ENCODE data around the gene KLHL26.

The KLHL26 gene

DNA sequence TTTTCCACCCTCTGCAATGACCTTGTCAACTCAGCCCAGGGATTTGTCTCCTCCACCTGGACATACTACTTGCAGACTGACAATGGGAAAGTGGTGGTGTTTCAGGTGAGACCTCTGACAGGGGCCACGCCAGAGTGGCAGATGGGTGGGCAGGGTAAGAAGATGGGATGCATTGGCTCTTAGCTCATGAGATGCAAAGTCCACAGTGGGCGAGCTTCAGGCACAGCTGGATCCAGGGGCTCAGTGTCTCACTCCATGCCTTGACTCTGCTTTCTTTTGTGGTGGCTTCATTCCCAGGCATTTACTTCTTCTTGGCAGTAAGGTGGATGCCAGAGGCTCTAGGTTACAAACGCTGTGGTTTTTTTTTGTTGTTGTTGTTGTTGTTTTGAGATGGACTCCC, 20.8 kb upstream of the KLHL26 start:
- DNase-seq, result no peak

DNA sequence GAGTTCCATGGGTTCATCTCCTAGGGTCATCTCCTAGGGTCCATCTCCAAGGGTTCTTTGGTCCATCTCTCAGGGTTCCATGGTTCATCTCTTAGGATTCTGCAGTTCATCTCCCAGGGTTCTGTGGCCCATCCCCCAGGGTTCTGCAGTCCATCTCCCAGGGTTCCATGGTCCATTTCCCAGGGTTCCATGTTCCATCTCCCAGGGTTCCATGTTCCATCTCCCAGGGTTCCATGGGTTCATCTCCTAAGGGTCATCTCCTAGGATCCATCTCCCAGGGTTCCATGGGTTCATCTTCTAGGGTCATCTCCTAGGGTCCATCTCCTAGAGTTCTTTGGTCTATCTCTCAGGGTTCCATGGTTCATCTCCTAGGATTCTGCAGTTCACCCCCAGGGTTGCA, 19.3 kb upstream of the KLHL26 start:
- no peak for DNase-seq

DNA sequence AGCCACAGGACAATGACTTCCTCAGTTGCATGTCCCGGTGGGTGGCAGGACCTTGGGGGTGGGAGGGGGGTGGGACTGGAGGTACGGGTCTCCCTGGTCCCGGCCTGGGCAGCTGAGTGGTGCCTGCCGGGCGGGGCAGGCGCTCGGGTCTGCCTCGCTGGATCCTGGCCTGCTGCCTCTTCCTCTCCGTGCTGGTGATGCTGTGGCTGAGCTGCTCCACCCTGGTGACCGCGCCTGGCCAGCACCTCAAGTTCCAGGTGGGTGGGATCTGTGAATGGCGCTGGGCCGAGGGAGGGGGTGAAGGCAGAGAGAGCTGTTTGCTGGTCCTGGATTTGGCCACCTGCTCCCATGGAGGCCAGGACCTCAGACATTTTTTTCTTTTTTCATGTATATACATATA, 18.6 kb upstream of the KLHL26 start:
- DNase-seq, result no peak

DNA sequence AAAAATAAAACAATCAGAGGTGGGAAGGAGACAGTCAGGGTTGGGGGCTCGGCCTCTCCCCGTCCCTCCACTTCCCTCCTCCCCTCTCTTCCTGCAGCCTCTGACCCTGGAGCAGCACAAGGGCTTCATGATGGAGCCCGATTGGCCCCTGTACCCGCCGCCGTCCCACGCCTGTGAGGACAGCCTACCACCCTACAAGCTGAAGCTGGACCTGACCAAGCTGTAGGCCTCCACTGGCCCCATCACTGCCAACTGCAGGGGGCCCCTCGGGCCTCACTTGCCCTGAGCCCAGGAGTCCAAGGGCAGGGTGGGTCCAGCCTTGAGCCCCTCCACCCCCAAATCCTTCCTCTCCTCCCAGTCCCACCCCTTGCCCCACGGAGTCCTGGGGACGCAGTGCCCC, 16.5 kb upstream of the KLHL26 start:
- DNase-seq, result no peak

DNA sequence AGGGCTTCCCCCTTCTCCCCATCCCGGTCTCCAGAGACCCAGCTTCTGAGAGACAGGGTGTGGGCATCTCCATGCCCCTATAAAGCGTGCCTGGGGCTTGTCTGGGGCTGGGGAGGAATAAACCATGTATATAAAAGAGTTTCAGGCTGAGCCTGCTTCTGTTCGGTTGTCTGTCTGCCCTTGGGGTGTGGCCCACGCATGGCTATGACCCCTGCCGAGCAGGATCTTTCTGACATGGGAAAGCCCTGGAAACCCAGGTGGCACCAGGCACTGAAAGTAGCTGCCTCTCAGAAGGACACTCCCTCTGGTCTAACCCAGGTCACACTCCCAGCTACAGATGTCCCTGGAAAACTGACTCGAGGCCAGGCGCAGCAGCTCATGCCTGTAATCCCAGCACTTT, 15.9 kb upstream of the KLHL26 start:
- DNase-seq, result no peak

DNA sequence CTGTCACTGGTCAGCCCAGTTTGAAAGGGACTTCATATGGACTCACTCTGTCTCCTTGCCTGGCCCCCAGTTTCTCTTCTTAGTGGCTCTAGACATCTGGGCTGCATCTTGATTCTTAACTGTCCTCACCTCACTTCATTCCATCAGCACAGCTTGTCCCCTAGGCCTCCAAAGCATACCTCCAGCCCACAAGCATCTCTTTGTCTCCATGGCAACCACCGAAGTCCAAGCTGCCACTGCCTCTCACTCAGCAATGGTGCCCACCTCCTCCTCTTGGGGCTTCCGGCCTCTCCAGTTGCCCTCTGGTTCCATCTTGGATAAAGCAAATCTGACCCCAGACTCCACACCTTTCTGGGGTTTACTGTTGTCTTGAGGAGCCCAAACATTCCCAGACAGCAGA, 9.9 kb upstream of the KLHL26 start:
- DNase-seq, result no peak

DNA sequence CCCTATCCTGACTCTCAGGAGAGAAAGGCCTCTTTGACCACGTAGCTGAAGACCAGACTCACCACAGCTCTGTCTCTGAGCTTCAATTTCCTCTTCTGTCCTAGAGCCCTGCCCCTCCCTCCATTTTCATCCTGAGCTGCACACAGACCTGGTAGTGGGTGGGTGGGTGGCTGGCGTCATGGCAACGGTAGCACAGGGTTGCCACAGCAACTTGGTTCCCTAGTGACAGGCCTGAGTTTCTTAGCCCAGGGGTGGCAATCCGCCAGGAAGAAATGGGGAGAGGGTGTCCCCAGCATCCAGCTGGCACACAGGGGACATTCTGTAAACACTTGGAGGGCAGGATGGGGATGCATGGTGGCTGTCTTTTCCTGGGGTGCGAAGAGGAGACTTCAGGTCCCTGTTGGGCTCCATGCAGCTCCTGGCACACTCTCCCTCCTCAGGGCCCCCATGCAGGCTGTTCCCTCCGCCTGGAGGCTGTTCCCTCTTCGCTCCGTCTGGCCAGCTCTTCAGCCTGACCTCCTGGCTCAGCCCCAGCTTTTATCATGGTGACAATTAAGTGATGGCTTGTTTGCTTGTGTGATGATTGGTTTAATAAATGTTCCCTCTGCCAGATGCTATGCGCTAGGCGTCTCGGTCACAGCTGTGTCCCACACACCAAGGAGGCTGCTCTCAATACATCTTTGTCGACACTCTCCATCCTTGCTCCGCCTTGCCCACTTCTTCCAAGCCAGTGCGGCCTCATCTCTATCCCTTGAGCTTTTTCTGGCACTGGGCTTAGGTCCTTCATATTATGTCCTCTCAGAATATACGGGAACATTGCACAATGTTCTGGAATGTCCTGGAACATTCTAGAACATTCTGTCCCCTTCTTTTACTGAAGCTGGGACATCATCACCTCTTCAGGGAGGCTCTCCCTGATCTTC, 7.4 kb upstream of the KLHL26 start:
- DNase-seq, result no peak

DNA sequence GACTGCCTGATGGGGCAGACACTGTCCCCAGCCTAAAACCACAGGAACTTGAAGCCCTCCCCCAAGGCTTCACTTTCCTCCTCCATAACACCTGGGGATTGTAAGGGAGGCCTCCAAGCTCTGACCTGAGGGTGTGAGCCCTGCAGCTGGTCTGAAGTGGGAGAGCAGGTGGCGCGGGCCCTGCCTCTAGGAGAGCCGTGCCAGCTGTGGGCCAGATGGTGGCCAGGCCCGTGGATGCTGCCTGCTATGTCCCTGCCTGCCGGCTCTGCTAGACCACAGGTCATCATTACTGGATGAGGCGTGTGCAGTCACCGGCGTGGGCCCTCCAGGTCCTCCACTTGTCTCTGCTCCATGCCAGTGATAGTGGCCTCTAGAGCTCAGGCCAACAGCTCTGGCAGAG, 3.5 kb upstream of the KLHL26 start:
- peak; percentile 10 for DNase-seq

DNA sequence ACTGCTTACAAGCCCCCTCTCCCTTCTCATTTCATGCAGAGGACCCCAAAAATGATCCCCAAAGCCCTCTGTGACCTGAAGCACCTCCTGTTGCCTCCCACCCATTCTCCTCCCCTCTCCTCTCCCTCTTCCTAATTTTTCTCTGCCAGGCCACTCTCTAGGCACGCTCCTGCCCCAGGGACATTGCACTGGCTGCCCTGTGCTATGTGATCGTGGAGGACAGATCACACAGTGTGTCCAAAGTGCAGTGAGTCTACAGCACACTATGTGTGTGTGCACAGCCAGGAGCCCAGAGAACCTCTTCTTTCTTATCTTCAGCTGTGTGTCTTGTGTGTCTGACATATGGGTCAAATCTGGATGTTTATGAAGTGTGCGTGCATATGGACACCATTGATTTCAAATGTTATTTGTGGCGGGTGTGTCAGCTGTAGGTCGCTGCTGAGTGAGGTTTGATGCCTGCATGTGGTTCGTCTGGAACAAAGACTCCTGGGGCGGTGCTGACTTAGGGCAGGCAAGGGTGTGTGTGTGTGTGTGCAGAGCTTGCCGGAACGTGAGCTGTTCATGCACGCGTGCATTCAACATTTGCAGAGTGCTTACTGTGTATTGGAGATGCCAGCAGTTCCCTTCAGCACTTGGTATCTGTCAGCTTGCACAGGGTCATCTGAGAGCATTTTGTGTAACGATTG, 2.1 kb upstream of the KLHL26 start:
- DNase-seq, result no peak

DNA sequence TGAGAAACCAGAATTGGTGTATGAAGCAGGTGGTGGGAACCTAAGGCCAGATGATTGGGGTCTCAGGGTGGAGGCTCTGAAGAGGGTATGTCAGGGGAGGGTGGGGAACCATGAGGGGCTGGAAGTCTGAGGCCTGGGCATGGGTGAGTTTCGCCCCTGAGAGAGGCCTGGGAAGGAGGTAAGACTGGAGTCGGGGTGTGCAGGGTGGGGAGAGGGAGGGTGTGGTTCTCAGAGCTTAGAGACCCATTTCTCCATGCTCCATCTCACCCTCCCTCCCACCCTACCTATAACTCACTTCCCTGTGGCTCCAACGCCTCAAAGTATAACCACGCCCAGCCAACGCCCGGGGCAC, 1.0 kb upstream of the KLHL26 start:
- DNase-seq, result no peak

DNA sequence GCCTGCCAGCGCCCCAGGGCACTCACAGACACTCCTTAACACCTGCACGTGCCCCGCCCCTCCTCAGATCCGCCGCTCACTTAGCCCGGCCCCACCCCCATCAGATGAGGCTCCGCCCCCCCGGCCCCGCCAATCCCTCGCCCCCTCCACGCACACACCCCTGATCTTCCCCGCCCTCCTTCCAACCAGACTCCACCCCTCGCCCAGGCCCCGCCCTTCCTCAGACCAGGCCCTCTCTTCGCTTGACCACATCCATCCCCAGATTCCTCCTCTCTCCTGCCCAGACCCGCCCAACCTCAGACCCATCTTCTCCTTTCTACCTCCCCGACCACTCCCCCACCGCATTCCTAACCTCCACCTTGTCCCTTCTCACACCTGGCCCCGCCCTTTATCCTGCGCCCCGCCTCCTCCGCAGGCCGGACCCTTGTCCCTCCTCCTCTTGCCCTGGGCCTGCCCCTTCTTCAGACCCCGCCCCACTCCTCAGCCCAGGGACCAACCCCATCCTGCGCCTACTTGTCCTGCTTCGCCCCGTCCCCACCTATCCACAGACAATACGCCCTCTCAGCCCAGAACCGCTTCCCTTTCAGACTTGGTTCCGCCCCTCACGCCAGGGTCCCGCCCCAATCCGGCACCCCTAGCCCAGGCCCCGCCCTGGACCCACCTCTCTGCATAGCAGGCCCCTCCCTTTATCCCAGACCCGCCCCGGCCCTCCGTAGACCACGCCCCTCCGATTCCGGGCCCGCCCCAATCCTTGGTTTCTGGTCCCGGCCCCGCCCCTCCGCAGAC, 452 bp upstream of the KLHL26 start:
- DNase-seq, result peak; percentile 96

DNA sequence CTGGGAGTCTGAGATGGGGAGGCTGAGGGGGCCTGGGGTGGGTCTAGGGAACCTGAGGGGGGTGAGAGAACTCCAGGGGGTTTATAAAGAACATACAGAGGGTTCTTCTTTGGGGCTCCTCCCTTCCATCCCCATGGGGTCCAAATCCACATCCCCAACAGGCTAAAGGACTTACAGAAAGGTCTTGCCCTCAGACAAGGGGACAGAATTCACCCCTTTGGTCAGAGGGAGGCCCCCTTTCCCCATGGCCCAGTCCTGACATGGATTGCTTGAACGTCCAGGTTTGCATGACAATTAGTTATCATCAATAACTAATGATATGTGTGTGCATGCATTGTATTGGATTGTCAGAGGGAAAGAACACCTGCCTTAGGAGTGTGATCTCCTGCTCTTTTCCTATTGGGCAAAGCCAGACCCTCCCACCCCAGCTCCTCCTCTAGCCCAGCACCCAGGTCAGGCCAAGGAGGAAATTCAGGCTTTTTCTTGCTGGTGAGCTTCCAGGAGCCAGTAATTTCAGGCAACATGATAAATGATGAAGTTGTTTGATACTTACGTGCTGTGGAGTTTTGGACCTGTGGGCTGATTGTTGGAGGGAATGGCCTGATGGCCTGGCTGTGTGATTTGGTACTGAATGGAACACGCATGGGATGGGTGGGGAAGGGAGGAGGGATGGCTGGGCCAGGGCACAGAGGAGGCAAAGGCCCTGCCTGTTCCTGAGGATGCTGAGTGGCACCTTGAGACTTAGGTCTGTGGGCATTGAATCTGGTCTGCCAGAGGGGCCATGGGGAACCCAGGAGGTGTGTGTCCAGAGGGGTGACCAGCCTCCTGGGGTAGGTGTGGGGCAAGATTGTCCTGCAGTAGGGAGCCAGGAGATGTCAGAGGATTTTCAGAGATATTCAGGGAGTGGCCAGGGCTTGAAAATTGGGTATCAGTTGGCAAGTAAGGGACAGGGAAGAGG, 1.1 kb downstream of the KLHL26 start:
- DNase-seq, result peak; percentile 21

DNA sequence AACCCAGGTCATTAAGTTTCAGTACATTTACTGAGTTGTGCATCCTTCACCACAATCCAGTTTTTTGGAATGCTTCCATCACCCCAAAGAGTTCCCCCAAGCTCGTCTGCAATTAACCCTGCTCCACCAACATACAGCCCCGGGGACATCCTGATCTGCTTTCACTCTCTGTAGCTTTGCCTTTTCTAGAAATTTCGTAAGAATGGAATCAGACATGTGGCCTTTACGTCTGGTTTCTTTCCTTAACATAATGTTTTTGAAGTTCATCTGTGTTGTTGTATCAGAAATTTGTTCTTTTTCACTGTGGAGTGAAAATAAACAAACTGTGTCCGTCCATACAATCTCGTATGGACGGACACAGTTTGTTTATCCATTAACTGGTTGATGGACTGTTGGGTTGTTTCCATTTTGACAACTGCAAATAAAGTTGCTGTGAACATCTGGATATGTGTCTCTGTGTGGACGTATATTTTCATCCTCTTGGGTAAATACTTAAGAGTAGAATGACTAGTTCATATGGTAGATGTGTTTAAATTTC, 2.9 kb downstream of the KLHL26 start:
- DNase-seq, result no peak

DNA sequence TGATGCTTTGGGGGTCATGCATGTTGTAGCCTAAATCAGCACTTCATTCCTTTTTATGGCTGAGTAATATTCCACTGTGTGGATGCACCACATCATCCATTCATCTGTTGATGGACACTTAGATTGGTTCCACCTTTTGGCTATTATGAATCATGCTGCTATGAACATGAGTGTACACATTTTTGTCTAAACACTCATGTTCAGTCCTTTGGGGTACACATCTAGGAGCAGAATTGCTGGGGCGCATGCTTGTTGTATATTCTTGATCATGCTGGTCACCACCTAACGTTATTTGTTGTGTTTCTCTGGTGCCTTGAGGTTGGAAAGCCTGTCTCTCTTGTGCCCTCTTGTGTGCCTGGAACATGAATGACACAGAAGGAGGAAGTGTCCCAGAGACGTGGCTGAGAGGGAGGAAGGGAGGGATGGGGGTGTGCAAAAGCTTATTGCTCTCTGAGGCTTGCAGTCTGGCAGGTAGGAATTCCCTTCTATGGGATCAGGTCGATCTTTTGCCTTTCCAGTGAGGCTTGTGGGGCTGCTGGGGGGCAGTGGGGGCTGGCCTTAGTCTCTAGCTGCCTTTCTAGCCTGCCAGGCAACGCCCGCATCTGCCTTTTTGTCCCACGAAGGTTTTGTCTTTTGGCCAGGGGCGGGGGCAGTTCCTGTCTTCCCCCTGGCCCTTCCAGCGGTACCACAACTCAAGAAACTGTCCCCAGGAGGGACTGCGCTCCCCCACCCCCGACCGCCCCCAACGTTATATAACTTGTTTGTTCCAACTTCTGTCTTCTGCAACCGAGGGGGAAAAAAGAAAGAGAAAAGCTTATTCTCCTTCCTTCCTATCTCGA, 7.6 kb downstream of the KLHL26 start:
- no peak for DNase-seq

DNA sequence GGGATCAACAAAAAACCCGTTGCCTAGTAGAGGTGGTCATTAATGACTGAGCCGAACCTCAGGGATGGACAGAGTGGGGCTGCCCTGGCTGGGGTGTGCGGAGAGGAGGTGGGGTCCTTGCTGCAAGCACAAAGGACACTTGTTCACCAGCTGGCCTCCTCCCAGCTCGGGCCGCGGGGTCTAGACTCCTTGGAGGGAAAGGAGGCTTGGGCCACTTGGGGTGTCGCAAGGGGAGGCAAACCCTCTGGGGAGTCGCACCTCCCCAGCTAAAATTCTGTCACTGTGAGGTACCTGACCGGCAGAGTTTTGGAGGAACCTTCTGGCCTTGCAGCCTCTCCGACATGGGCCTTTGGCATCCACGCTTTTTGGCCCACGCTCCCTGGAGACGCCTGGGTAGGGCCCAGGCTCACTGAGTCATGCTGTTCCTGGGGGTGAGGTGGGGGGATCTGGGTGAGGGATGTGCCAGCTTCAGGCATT, 8.2 kb downstream of the KLHL26 start:
- DNase-seq, result no peak

DNA sequence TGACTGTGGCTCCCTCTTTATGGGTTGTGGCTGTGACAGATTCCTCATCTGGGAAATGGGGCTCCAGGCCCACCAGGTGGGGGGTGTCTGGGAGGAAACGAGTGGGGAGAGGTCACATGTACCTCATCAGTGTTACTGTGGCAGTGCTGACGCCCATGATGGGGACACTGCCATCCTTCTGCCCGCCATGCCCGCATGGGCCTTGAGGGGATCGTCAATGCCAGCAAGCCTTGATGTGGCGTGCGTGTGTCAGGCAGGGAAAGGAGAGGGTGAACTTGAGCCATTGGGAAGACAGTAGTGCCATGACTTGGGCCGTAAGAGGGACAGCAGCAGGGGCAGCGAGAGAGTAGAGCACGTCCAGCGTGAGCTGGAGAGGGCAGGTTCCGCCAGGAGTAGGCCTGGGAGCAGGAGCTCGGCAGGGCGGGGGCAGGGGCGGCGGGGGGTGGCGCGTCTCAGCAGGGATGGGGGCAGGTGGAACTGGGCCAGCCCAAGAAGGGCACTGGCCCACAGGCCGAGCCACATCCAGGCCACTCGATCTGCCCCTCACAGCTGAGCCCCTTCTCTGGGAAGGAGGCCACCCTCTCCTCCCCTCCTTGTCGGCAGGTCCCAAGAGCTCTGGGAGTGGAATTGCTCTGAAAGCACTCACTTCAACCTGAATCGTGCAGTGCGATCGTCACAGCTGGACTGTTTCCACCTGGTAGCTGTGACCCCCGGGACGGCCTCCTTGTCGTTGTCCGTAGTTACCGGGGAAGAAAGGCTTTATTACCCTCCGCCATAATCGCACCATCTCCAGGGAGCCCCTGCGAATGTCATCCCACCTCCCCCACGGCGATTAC, 9.9 kb downstream of the KLHL26 start:
- no peak for DNase-seq

DNA sequence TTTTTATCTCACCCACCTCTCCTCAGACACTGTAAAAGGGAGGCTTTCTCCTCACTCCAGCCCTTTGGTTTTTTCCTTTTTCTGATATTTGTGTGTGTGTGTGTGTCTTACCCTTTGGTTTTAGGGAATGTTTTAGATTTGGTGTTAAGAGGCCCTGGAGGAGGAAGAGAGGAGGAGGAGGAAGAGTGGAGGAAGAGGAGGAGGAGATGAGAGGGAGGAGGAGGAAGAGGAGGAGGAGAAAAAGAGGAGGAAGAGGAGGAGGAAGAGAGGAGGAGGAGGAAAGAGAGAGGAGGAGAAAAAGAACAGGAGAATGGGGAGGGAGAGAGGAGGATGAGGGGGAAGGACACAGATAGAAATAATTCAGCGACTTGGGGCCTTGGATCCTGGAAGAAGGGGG, 10.5 kb downstream of the KLHL26 start:
- no peak for DNase-seq

DNA sequence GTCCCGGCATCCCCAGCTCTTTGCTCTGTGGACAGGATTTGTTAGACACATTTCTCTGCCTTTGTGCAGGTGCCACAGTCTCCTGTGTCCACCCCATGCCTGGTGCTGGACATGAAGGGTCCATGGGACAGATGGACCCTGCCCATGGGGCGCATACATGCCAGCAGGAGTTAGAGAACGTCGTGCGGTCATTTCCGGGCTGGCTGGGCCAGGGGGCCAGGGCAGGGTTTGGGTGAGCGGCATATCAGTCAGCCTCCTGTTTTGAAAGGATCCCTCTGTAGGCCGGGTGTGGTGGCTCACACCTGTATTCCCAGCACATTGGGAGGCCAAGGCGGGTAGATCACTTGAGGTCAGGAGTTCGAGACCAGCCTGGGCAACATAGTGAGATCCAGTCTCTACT, 11.0 kb downstream of the KLHL26 start:
- DNase-seq, result no peak

DNA sequence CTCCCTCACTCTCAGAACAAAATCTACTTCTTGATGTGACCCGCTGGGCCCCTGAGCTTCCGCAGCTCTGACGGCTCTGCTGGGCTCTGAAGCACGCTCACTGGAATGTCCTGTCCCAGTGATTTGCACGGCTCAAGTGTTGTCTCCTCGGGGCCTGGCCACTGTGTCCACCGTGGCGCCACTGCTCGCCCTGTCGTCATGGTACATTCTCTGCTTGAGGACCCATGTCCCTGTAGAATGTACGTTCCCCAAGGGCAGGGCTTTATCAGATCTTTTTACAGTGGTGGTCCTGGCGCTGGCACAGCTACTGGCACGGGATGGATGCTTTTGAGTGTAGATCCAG, 12.1 kb downstream of the KLHL26 start:
- no peak for DNase-seq

DNA sequence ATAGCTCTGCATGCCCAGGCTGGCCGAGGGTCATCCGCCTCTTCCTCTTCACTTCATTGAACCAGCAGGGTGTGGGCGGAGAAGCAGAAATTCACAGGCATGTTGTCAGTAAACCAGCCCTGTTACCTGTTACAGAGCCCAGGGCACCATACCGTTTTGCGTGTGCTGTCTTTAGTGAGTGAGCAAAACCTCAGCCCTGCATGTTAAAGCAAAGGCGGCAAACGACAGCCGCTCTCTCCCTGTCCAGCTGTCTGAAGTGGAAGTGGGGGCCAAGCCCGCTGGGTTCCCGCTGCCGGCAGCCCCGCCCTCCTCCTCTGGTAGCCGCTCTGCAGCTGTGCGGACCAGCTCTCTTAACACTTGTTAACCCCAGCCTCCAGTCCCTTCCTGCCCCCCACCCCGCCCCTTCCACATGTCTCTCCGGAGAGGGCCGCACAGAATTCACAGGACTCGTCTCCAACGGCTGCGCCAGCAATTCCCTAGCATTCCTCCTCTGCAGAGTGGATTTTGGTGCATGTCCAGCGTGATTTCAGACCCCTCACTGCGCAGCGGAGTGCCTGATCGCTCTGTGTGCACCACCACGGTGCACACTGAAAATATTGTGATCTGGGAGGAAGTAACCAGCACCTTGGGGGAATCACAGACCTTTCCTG, 12.7 kb downstream of the KLHL26 start:
- no peak for DNase-seq

All from NCI-H774 (cell line).